CD4-positive, alpha-beta T cell treated with Interferon gamma for 1 hour (primary cell): ENCODE results near the gene UNKL.
A peak's percentile ranks its signal among the peaks of the same experiment; 100 is the strongest.

Source experiments
- DNase-seq: peaks from one replicate; pipeline ENCODE4 v3.0.0-alpha.2; 2020

Gene UNKL

DNA sequence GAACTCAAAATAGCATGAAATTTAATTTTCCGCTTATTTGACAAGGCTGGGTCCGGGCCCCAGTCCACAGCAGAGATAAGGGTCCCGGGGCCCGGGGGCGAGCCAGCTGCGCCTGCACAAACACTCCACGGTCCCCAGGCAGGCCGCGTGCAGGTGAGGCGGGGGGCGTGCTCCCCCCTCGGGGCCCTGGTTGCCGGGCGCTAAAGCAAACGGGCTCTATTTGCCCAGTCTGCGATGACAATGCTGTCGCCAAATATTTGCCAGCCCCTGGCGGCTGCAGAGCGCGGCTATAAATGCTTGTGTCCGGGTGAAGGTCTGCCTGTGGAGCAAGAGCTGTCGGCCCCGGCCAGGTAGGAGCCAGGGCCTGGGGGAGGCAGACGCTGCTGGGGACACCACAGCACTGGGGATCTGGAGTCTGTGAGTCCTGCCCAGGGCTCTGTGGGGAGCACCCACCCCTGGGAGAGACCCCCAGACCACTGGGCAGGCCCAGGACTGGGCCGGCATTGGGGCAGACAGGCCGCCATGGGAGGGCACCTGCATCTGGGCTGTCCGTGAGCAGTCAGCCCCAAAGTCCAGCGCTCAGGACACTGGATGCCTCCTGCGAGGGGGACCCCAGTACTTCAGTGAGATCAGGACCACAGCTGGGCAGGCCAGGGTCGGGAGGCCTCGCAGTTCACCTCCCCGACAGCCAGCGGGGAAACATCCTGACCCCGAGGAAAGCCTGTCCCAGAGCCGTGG is 16.4 kb upstream of the UNKL start, which contains the start of gene PERCC1:
TSS of gene PERCC1 (plus strand) at position 320 of the 738 bp plus-strand sequence. CDS start 1,516 bp downstream, outside the sequence.
- no peak for DNase-seq

DNA sequence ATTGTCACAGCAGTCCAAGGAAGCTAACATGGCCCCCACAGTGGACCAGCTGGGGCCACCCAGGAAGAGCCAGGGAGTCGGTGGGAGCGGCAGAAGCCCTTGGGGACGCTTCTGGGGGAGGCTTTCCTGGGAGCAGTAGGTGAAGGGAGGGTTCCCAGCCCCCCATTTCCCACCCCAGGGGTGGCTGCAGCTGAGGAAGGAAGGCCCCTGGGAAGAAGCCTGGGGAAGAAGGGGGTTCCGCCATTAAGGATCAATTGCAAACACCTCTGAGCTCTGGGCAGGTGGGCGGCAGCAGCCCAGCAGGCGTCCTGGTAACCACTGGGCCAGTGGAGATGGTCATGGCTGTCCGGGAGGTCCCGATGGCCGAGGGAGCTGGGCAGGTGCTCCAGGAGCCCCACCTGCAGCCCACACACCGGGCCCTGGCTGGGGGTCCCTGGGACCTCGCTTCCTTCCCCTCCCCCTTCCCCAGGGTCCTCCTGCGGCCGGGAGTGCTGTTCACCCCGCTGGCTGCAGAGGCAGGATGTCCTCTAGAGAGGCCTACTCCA is 15.8 kb upstream of the UNKL start:
- DNase-seq, result no peak

- no peak for DNase-seq
Measured at GRCh38 chr16:1429631-1430030, 15.1 kb upstream of the UNKL start.

DNA sequence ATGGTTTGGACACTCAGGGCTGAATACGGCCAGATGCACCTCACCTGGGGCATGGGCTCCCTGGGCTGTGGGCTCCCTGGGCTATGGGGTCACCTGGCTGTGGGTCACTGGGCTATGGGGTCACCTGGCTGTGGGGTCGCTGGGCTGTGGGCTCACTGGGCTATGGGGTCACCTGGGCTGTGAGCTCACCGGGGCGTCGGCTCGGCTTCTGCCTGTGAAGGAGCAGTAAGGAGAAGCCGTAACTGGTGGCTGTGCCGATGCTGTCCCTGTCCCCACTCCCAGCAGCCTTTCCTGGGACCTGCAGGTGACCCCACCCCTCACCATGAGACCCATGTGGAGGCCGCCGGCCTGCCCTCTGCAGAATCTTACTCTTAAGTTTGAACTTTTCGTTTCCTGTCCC is 14.5 kb upstream of the UNKL start:
- no peak for DNase-seq

GRCh38 chr16:1428511-1428910 is 14.0 kb upstream of the UNKL start:
- peak; percentile 53 for DNase-seq

DNA sequence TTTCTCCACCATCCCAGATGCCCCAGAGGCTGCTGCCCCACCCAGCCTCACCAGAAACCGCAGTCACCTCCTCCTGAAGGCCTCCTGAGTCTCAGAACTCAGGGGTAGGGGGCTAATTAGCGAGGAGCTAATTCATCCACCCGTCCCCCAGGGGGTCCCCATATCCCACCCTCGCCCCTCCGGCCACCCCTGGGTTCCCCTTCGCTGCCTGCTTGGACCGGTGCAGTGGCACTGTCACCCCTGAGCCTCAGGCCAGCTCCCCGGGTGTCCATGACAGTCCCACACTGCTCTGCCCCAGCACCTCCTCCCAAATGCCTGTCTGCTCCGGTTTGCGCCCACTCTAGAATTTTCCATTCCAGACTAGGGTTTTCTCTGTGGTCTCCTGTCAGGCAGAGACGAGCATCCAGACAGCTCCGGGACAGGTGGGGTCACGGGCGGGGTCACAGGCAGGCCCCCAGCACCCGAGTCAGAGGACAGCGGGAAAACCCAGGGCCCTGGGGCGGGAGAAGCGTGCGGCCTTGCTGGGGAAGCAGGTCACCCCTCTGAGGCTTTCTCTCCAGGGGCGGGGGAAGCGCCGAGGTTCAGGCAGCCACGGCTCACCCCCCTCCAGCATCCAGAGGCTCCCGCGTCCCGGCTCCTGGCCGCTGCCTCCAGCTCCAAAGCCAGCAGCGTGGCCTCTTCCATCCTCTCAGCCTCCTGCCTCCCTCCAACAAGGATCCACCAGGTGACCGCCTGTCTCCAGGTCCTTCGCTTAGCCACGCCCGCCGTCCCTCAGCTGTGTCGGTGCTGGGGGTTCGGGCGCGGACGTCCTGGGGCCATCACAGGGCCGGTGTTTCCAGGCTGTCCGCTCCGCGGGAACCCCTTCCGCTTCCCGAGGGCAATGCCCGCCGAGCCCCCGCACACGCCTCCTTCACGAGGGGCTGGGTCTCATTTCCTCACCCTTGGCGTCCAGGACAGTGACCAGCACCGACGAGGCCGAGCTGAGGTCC is 13.3 kb upstream of the UNKL start:
- DNase-seq, result no peak

DNA sequence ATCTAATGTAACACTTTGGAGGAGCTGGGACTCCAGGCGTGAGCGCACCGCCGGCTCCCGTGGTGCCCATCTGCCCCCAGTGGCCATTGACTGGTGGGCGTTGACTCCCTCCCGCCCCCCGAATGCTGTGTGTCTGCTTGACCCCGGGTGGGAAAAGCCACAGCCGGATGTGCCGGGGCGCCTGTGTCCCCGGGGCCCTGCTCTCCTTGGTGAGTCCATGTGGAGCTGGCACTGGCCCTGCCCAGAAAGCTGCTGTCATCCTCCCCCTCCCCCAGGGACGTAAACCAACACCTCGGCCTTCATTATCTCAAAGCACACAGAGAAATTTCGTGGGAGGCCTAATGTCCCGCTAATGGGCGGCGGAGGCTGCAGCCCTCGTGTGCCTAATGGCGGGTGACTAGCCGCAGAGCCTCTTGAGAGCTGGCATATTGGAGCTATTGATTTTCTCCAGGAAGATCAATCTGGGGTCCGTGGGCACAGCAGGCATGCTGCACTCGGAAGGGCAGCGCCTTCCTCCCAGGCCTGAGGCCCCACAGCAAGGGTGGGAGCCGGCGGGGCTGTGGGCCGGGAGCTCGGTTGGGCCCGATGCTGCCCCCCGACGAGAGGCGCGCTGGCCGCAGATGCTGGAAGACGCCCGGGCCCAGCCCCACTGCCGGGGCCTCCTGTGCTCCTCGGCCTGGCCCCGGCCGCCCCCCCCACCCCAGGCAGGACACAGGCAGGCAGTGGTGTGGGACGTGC is 12.4 kb upstream of the UNKL start:
- no peak for DNase-seq

DNA sequence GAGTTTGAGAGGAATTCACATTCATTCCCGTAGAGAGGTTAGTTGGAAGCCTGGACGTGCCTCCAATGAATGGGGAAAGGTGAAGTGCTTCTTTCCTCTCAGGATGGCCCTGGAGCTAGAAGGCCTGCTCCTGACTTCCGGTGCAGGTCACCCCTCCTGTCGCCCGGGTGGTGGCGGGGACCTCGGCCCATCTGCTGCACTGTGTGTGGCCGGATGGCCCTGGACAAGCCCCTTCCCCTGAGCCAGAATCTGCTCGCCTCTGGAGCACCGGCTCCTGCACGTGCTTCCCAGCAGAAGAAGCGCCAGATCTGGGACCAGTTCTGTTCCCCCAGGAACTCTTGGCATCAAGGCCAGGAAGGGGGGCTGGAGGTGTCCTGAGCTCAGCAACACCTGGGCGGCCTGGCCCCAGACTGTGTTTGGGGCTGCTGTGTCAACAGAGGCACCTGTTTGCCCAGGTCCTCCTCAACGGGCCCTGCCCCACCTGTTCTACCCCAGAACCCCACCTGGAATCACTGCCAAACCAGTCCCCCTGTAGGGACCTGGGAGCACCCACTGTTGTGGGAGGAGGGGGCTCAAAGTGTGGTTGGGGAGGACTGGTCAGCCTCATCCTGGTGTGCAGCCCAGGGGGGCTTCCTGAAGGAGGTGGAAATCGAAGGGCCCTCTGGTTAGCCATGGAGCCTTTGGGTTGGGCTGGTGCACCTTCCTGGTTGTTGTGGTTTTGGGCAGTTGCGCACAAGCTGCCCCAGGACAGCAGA is 11.3 kb upstream of the UNKL start:
- DNase-seq, result no peak

GRCh38 chr16:1424028-1424427 is 9.5 kb upstream of the UNKL start:
- DNase-seq, result no peak

DNA sequence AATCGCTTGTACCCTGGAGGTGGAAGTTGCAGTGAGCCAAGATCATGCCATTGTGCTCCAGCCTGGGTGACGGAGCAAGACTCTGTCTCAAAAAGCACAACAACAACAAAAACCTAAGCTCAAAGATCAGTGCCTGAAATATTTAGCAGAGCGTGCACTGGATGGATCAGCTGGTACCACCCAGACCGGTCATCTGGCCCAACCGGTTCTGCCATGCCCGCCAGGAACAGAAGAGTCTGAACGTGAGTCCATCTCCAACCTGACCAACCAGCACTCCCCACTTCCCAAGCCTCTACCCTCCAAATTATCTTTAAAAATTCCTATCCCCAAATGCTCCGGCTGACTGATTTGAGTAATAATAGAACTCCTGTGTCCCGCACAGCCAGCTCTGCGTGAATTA is 7.6 kb upstream of the UNKL start:
- DNase-seq, result no peak

GRCh38 chr16:1420111-1420539 is 5.6 kb upstream of the UNKL start:
- no peak for DNase-seq

DNA sequence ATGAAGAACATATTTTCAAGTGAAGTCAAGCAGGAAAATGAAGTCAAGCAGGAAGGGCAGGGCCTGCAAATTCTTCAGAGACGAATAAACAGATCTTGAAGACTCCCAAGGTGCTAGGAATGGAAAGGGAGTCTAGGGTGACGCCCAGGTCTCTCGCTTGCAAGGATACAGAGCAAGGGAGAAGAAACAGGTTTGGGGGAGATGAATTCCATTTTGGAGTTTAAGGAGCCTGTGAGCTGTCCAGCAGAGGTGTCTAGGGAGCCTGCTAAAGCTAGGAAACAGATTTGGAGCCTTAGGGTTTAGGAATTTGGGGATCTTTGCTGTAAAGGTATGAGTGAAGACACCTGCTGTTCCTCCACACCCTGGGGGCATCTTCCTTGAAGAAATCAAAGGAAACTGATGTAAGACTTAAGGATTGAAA is 2.0 kb upstream of the UNKL start:
- DNase-seq, result no peak

DNA sequence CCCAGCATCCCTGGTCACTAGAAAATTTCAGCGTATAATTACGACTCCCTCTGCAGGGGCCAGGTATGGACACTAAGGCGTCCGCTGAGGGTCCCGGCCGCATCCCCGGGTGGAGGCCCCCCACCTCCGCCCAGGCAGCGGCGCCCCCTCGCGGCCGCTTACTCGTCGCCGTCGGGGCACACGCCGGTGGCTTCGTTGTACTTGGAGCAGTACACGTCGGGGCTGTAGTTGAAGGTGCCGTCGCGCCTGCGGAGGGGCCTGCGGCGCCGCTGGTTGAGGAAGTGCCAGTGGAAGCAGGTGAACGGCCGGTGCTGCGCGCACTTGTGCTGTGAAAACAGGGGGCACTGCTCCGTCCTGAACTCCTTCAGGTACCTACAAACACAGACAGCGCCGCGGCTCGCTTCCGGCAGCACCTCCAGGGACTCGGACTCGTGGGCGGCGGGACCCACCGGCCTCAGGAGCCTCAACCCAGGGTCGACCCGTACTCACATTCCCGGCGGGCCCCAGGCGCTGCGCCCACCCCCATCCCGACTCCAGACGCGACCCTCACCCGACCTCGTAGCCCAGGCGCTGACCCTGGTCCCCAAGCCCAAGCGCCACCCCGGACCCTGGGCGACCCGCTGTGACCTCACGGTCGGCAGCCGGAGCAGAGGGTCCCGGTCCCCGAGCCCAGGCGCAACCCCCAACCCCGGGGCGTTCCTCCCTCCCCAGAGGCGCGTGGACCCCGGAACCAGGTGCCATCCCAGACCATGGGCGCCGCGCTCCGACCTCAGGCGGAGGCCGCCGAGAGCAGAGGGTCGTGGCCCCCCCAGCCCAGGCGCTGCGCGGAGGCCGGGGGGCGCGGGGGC is 596 bp downstream of the UNKL start:
- peak; percentile 71 for DNase-seq

GRCh38 chr16:1412847-1413246 is 1.7 kb downstream of the UNKL start:
- DNase-seq, result no peak

GRCh38 chr16:1408171-1408837 is 6.2 kb downstream of the UNKL start:
- DNase-seq, result peak; percentile 93

- DNase-seq, result no peak
Measured at GRCh38 chr16:1407753-1408152, 6.8 kb downstream of the UNKL start.

DNA sequence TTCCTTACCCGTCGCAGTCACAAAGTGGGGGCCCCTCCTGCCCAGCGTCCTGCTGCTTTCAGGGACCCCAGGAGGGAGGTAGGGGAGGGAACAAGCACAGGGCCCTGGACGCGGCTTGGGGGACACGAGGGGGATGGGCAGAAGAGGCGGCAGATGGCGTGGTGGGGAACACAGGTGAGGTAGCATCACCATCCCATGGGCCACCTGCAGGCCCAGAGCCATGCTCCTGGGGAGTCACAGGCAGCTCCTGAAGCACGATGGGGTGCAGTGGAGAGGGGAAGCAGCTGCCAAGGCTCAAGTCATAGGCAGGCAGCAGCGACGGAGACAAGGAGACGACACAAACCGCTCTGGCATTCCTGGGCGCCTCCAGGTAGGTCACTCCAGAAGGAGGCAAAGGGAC is 10.8 kb downstream of the UNKL start:
- DNase-seq, result no peak

- no peak for DNase-seq
Measured at GRCh38 chr16:1403036-1403435, 11.5 kb downstream of the UNKL start.

GRCh38 chr16:1401758-1402154 is 12.7 kb downstream of the UNKL start:
- DNase-seq, result no peak

GRCh38 chr16:1401061-1401757 is 13.3 kb downstream of the UNKL start:
- DNase-seq, result no peak
